Astrocyte (in vitro differentiated cells and primary cell): ENCODE measurements around the gene PTPRF. TPM values are rescaled to one million over a fixed set of nuclear protein-coding genes. Genes with fewer than 3 reads are reported as not detected.

Source experiments
- DNase-seq: peaks from one replicate; pipeline ENCODE4 v3.0.0-alpha.2; 2010; ENCODE audit warnings: low read depth
- FAIRE-seq: peaks from 2 replicates; lab custom pipeline; 2011; peaks lifted over from hg19 to GRCh38; lab: Jason Lieb, UNC
- H2AFZ ChIP-seq: 2 replicates; pipeline ENCODE4 v1.6.0; 2012; ENCODE audit warnings: low read depth, low read length, inconsistent platforms
- H3K27ac ChIP-seq: 2 replicates; pipeline ENCODE4 v1.5.1; 2011; ENCODE audit warnings: low read depth, low read length, inconsistent platforms
- H3K27me3 ChIP-seq: 2 replicates; pipeline ENCODE4 v1.6.0; 2011; ENCODE audit warnings: low read length, inconsistent platforms; ENCODE audit not compliant: insufficient read depth
- H3K36me3 ChIP-seq: 2 replicates; pipeline ENCODE4 v1.5.1; 2011; ENCODE audit warnings: low read length, inconsistent platforms; ENCODE audit not compliant: insufficient read depth
- H3K4me1 ChIP-seq: 2 replicates; pipeline ENCODE4 v1.5.1; 2011; ENCODE audit warnings: low read length, inconsistent platforms; ENCODE audit not compliant: insufficient read depth
- H3K4me2 ChIP-seq: 2 replicates; pipeline ENCODE4 v1.6.0; 2012; ENCODE audit warnings: low read length, inconsistent platforms
- H3K4me3 ChIP-seq: 2 replicates; pipeline ENCODE4 v1.5.1; 2011; ENCODE audit warnings: low read depth, mild to moderate bottlenecking, low read length, inconsistent platforms; ENCODE audit not compliant: insufficient read depth
- H3K79me2 ChIP-seq: 2 replicates; pipeline ENCODE4 v1.6.0; 2012; ENCODE audit warnings: mild to moderate bottlenecking, low read length, inconsistent platforms; ENCODE audit not compliant: insufficient read depth
- H3K9ac ChIP-seq: 2 replicates; pipeline ENCODE4 v1.6.0; 2012; ENCODE audit warnings: mild to moderate bottlenecking, low read length, inconsistent platforms
- H3K9me3 ChIP-seq: 2 replicates; pipeline ENCODE4 v1.5.1; 2012; ENCODE audit warnings: low read depth, mild to moderate bottlenecking, low read length, inconsistent platforms; ENCODE audit not compliant: insufficient read depth
- H4K20me1 ChIP-seq: 2 replicates; pipeline ENCODE4 v1.6.0; 2012; ENCODE audit warnings: low read length, inconsistent platforms; ENCODE audit not compliant: insufficient read depth
- H3K27ac Mint-ChIP-seq: one replicate; pipeline ENCODE4 v1.8.0; 2021; ENCODE audit warnings: mild to moderate bottlenecking, mixed read lengths; ENCODE audit not compliant: unreplicated experiment
- H3K27me3 Mint-ChIP-seq: one replicate; pipeline ENCODE4 v1.8.0; 2021; ENCODE audit warnings: low read depth, mixed read lengths; ENCODE audit not compliant: unreplicated experiment
- H3K36me3 Mint-ChIP-seq: one replicate; pipeline ENCODE4 v1.8.0; 2021; ENCODE audit warnings: low read depth, mixed read lengths; ENCODE audit not compliant: unreplicated experiment
- H3K4me1 Mint-ChIP-seq: one replicate; pipeline ENCODE4 v1.8.0; 2021; ENCODE audit warnings: low read depth, mixed read lengths; ENCODE audit not compliant: unreplicated experiment
- H3K4me3 Mint-ChIP-seq: one replicate; pipeline ENCODE4 v1.8.0; 2021; ENCODE audit warnings: mild to moderate bottlenecking, moderate library complexity, mixed read lengths; ENCODE audit not compliant: unreplicated experiment
- H3K9me3 Mint-ChIP-seq: one replicate; pipeline ENCODE4 v1.8.0; 2021; ENCODE audit warnings: mild to moderate bottlenecking, mixed read lengths; ENCODE audit not compliant: unreplicated experiment
- EZH2 ChIP-seq: IDR thresholded peaks from 2 replicates; pipeline ENCODE4 v1.6.1; 2012; ENCODE audit warnings: mild to moderate bottlenecking, low read length, inconsistent platforms; ENCODE audit not compliant: insufficient read depth
- total RNA-seq: library from RNA; stranded (reverse); gene quantifications from 2 replicates; pipeline ENCODE4 v1.2.1, GENCODE V29; 2021
- TF ChIP-seq, protein P1 (sequence below): IDR thresholded peaks from 2 replicates; pipeline ENCODE4 v1.5.1; 2011; ENCODE audit warnings: low read depth, mild to moderate bottlenecking, inconsistent platforms, low read length, moderate library complexity; ENCODE audit not compliant: insufficient read depth

The PTPRF gene
- total RNA-seq, 1 donor from 2014 or later: 275 TPM

- no peak overlapping the region for H3K4me3 Mint-ChIP-seq
- no peak for FAIRE-seq
- peaks cover 9% of the 10 kb centered on the region for H3K9me3 Mint-ChIP-seq
- Histone ChIP-seq H3K9ac (no peak overlapping the region), H3K79me2 (no peaks in the 10 kb centered on the region), H3K4me3 (no peak overlapping the region), H4K20me1 (no peaks in the 10 kb centered on the region), H3K36me3 (no peaks in the 10 kb centered on the region), H2AFZ (no peak overlapping the region), H3K9me3 (no peaks in the 10 kb centered on the region), H3K4me2 (no peak overlapping the region), H3K27ac (no peak overlapping the region), H3K4me1 (no peaks in the 10 kb centered on the region), H3K27me3 (no peaks in the 10 kb centered on the region)
- no peak for DNase-seq
- H3K36me3 Mint-ChIP-seq: no peaks in the 10 kb centered on the region
- no peak for TF ChIP-seq EZH2
- TF ChIP-seq, protein P1, sequence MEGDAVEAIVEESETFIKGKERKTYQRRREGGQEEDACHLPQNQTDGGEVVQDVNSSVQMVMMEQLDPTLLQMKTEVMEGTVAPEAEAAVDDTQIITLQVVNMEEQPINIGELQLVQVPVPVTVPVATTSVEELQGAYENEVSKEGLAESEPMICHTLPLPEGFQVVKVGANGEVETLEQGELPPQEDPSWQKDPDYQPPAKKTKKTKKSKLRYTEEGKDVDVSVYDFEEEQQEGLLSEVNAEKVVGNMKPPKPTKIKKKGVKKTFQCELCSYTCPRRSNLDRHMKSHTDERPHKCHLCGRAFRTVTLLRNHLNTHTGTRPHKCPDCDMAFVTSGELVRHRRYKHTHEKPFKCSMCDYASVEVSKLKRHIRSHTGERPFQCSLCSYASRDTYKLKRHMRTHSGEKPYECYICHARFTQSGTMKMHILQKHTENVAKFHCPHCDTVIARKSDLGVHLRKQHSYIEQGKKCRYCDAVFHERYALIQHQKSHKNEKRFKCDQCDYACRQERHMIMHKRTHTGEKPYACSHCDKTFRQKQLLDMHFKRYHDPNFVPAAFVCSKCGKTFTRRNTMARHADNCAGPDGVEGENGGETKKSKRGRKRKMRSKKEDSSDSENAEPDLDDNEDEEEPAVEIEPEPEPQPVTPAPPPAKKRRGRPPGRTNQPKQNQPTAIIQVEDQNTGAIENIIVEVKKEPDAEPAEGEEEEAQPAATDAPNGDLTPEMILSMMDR: no peak
- H3K4me1 Mint-ChIP-seq: peaks cover 23% of the 10 kb centered on the region
- H3K27me3 Mint-ChIP-seq: peaks cover 4% of the 10 kb centered on the region
- no peak overlapping the region for H3K27ac Mint-ChIP-seq
Observed at GRCh38 chr1:43521756-43522155, 8.9 kb upstream of the PTPRF start.

GRCh38 chr1:43522431-43522775, 8.3 kb upstream of the PTPRF start:
- Histone ChIP-seq H4K20me1 (no peaks in the 10 kb centered on the region), H3K79me2 (no peaks in the 10 kb centered on the region), H3K27me3 (no peaks in the 10 kb centered on the region), H2AFZ (no peak overlapping the region), H3K4me2 (no peak overlapping the region), H3K4me3 (no peak overlapping the region), H3K9me3 (no peaks in the 10 kb centered on the region), H3K4me1 (no peaks in the 10 kb centered on the region), H3K27ac (no peak overlapping the region), H3K36me3 (no peaks in the 10 kb centered on the region), H3K9ac (no peak overlapping the region)
- DNase-seq (no peak), FAIRE-seq (no peak)
- Mint-ChIP-seq H3K27me3 (peaks cover 4% of the 10 kb centered on the region), H3K4me1 (peaks cover 23% of the 10 kb centered on the region), H3K27ac (no peak overlapping the region), H3K36me3 (no peaks in the 10 kb centered on the region), H3K4me3 (no peak overlapping the region), H3K9me3 (peaks cover 9% of the 10 kb centered on the region)
- no peak for TF ChIP-seq EZH2
- TF ChIP-seq, protein P1: no peak

DNA sequence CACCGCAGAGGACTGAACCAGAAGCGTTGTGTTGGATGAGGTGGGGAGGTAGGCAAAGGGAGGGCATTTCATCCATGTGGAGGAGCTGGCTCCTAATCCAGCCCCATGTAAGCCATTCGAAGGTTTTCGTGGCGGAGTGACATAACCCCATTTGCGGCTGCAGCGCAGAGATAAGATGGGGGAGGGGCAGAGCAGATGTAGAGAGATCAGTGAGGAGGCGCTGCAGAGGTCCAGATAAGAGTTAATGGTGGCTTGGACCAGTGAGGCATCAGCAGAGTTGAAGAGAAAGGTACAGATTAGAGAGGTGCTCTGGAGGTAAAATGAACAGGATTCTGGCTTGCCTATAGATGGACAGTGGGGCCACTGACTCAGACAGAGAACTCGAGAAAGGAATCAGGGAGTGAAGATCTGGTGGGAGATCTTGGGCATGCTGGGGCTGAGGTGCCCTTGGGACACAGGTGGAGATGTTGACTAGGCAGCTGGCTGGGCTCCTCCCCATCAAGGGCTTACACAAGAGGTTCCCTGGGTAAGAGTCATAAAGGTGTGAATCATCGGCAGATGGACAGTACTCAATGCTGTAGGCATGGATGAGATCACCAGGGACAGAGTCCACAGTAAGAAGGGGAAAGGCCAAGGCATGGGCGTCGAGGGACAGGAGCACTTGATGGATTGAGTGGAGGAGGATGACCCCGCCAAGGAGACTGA, 7.8 kb upstream of the PTPRF start:
- peak; percentile 78 for DNase-seq
- H3K9me3 Mint-ChIP-seq: peaks cover 9% of the 10 kb centered on the region
- Histone ChIP-seq H3K9ac (no peak overlapping the region), H3K4me1 (no peaks in the 10 kb centered on the region), H4K20me1 (no peaks in the 10 kb centered on the region), H3K4me2 (no peak overlapping the region), H3K27me3 (no peaks in the 10 kb centered on the region), H3K79me2 (no peaks in the 10 kb centered on the region), H3K36me3 (no peaks in the 10 kb centered on the region), H2AFZ (no peak overlapping the region), H3K4me3 (no peak overlapping the region), H3K9me3 (no peaks in the 10 kb centered on the region), H3K27ac (no peak overlapping the region)
- H3K27me3 Mint-ChIP-seq: peaks cover 4% of the 10 kb centered on the region
- H3K4me3 Mint-ChIP-seq: no peak overlapping the region
- TF ChIP-seq, protein P1: no peak
- H3K4me1 Mint-ChIP-seq: peaks cover 23% of the 10 kb centered on the region
- no peak overlapping the region for H3K27ac Mint-ChIP-seq
- no peak for FAIRE-seq
- no peaks in the 10 kb centered on the region for H3K36me3 Mint-ChIP-seq
